ENCODE results near the gene SNRPD3.
"Not testable (repeated sequence)": the region's sequence is repeated elsewhere in the genome, so short reads cannot be mapped to it uniquely, and the experiment has no call there.

SNRPD3 gene

GRCh38 chr22:24555165-24556039 lies at the start of gene SNRPD3:
Gene SNRPD3, plus strand, starts transcription at chr22:24555999. Its CDS starts 1,676 bp downstream, at chr22:24557675.
- peak; percentile 94 for DNase-seq

GRCh38 chr22:24506802-24507438 lies 48.9 kb upstream of the SNRPD3 start:
- no peak for DNase-seq

GRCh38 chr22:24507716-24508115 lies 48.1 kb upstream of the SNRPD3 start:
- DNase-seq, result no peak

GRCh38 chr22:24510637-24511625 lies 44.9 kb upstream of the SNRPD3 start:
- DNase-seq, result no peak

- no peak for DNase-seq
Measured at GRCh38 chr22:24512043-24512442, 43.8 kb upstream of the SNRPD3 start.

- DNase-seq, result no peak
Measured at GRCh38 chr22:24513378-24514240, 42.2 kb upstream of the SNRPD3 start.

GRCh38 chr22:24514241-24515026 lies 41.4 kb upstream of the SNRPD3 start:
- no peak for DNase-seq

GRCh38 chr22:24515027-24515338 lies 40.8 kb upstream of the SNRPD3 start:
- DNase-seq, result no peak

- DNase-seq, result no peak
Measured at GRCh38 chr22:24516301-24516737, 39.5 kb upstream of the SNRPD3 start.

GRCh38 chr22:24517446-24517845 lies 38.4 kb upstream of the SNRPD3 start:
- no peak for DNase-seq

GRCh38 chr22:24518228-24518627 lies 37.6 kb upstream of the SNRPD3 start:
- DNase-seq, result no peak

GRCh38 chr22:24518771-24519485 lies 36.9 kb upstream of the SNRPD3 start:
- no peak for DNase-seq

GRCh38 chr22:24519496-24519895 lies 36.3 kb upstream of the SNRPD3 start:
- DNase-seq, result no peak

GRCh38 chr22:24521791-24522245 lies 34.0 kb upstream of the SNRPD3 start:
- DNase-seq, result peak; percentile 53

- no peak for DNase-seq
Measured at GRCh38 chr22:24523873-24524272, 31.9 kb upstream of the SNRPD3 start.

GRCh38 chr22:24525416-24526037 lies 30.3 kb upstream of the SNRPD3 start:
- peak; percentile 11 for DNase-seq

- no peak for DNase-seq
Measured at GRCh38 chr22:24526191-24526590, 29.6 kb upstream of the SNRPD3 start.

GRCh38 chr22:24529898-24530297 lies 25.9 kb upstream of the SNRPD3 start:
- no peak for DNase-seq

GRCh38 chr22:24530968-24531367 lies 24.8 kb upstream of the SNRPD3 start:
- not testable (repeated sequence) for DNase-seq

GRCh38 chr22:24532075-24532474 lies 23.7 kb upstream of the SNRPD3 start:
- DNase-seq, result no peak

Measured in SHP77 treated with DMSO at 0.1 percent for 48 hours (cell line).